HG02588 (cell line): ENCODE measurements around the gene BHLHE23.

Source experiments
- ATAC-seq: cut with Tn5 transposase; IDR thresholded peaks from one replicate; pipeline ENCODE4 v1.9.1; 2021; ENCODE audit warnings: mild to moderate bottlenecking, moderate library complexity; ENCODE audit not compliant: unreplicated experiment

Gene BHLHE23

GRCh38 chr20:62993856-62994494 is 12.8 kb downstream of the BHLHE23 start:
- ATAC-seq = no peak

- no peak for ATAC-seq
Observed at GRCh38 chr20:62991863-62992262, 14.9 kb downstream of the BHLHE23 start.

- no peak for ATAC-seq
Observed at GRCh38 chr20:62991196-62991807, 15.5 kb downstream of the BHLHE23 start.

GRCh38 chr20:62990306-62990825 is 16.4 kb downstream of the BHLHE23 start:
- ATAC-seq = no peak

GRCh38 chr20:62989201-62989601 is 17.6 kb downstream of the BHLHE23 start:
- no peak for ATAC-seq

GRCh38 chr20:62987114-62987513 is 19.6 kb downstream of the BHLHE23 start:
- ATAC-seq = no peak

- no peak for ATAC-seq
Observed at GRCh38 chr20:62986257-62986800, 20.4 kb downstream of the BHLHE23 start.

- no peak for ATAC-seq
Observed at GRCh38 chr20:62985444-62985778, 21.4 kb downstream of the BHLHE23 start.

- ATAC-seq = no peak
Observed at GRCh38 chr20:62984666-62985443, 21.9 kb downstream of the BHLHE23 start.

GRCh38 chr20:62983210-62983609 is 23.6 kb downstream of the BHLHE23 start:
- ATAC-seq = no peak

- ATAC-seq = no peak
Observed at GRCh38 chr20:62982124-62983075, 24.4 kb downstream of the BHLHE23 start.

- ATAC-seq = no peak
Observed at GRCh38 chr20:62980970-62981369, 25.8 kb downstream of the BHLHE23 start.

- ATAC-seq = no peak
Observed at GRCh38 chr20:62980380-62980960, 26.3 kb downstream of the BHLHE23 start.

- ATAC-seq = no peak
Observed at GRCh38 chr20:62979876-62980373, 26.8 kb downstream of the BHLHE23 start.

GRCh38 chr20:62979310-62979709 is 27.5 kb downstream of the BHLHE23 start:
- ATAC-seq = no peak

- ATAC-seq = no peak
Observed at GRCh38 chr20:62978561-62978943, 28.2 kb downstream of the BHLHE23 start.

- ATAC-seq = peak; percentile 52
Observed at GRCh38 chr20:62977613-62978560, 28.9 kb downstream of the BHLHE23 start.

GRCh38 chr20:62976886-62977285 is 29.9 kb downstream of the BHLHE23 start:
- ATAC-seq = no peak
